HG02678 (cell line): ENCODE results near the gene MDGA2.
A peak's percentile ranks its signal among the peaks of the same experiment; 100 is the strongest.

ENCODE experiments used
- ATAC-seq: cut with Tn5 transposase; IDR thresholded peaks from one replicate; pipeline ENCODE4 v1.9.1; 2021; ENCODE audit warnings: mild to moderate bottlenecking, moderate library complexity; ENCODE audit not compliant: unreplicated experiment

The MDGA2 gene

DNA sequence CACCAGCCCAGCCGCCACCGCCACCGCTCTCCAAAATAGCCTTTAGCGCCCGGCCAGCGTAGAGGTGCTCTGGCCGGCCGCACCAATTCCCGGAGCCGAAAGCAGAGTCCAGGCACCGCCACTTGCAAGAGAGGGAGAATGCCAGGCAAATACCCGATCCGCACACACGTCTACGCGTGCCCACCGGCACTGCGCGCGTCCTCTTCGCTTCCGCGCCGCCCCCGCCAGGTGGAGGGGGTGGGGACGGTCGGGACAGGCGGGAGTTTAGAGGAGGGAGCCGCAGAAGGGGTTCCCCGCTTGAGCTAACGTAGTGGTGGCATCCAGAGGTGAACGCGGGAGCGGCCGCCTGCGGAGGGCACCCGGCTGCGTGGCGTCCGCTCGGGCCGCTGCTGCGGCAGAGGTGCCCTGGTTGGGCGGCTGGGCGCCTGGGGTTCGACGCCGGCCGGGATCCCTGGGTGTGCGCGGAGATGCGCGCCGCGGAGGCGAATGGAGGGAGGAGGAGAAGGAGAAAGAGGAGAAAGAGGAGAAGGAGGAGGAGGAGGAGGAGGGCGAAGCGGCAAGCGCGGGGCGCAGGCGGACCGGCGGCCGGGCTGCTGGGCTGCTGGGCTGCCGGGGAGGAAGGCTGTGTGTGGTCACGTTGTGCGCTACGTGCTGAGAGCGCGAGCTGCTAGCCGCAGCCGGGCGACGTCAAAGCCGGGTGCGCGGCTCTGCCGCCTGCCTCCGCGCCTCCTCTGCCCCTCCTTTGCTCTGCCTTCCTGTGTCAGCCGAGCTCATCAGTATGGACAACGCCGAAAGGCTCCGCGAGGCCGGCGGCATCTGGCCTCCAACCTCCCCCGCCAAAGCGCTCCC is at the start of gene MDGA2:
Gene MDGA2, minus strand, starts transcription at position 140 of the 849 bp plus-strand sequence.
- ATAC-seq: peak; percentile 41

DNA sequence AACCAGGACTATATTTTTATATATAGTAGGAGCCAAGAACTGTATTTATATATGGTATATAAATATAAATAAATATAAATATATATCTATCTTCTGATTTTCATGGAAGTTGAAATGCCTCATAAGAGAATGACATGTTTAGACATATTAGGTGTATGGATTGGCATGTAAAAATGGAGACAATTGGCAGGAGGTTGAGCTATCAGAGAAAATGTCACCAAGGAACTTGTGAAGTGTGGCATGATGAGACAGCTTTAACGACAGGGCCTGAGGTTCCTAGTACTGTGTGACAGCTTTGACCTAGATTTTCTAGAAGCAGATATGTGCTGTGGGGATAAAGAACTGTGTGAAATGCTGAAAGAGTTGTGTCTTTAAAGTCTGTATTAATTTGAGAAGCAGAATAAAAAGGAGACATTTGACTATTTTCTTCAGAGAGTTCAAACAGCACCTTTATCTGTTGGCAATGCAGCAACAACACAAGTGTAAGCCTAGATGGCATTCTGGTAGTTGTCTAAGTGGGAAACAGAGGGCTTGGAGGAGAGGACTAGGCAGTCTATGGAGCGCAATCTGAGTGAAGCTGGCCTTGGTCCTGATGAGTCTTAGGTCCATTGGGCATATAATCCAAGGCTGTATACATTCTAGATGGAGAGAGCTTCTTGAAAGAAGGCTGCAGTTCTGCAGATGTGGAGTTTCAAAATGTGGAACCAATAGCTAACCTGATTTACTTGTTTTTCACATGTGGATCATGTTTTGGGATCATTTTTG is 47.7 kb upstream of the MDGA2 start:
- ATAC-seq: no peak

DNA sequence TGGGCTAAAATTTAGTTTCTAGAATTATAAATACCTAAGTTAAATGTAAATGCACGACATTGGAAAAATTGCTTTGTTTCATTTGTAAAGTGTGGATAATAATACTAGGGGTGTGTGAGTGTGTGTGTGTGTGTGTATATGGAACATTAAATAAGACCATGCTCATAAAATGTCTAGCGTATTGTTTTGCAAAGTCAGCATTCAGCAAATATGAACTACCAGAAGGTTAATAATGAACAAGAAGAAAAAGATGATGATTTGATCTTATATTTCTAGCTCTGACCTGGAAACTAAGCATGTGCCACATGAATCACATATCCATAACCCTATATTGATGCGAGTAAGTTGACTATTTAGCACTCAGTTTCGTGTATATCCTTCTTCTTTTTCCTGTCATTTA is 44.9 kb upstream of the MDGA2 start:
- no peak for ATAC-seq

DNA sequence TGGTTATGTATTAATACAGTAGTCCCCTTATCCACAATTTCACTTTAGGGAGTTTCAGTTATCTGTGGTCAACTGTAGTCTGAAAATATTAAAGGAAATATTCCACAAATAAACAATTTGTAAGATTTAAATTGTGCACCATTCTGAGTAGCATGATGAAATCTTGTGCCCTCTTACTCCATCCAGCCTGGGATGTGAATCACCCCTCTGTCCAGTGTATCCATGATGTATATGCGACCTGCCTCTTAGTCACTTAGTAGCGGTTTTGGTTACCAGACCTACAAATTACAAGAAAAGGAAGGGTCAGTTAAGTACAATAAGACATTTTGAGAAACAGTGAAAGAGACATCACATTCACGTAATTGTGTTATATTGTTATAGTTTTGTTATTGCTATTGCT is 39.9 kb upstream of the MDGA2 start:
- no peak for ATAC-seq

DNA sequence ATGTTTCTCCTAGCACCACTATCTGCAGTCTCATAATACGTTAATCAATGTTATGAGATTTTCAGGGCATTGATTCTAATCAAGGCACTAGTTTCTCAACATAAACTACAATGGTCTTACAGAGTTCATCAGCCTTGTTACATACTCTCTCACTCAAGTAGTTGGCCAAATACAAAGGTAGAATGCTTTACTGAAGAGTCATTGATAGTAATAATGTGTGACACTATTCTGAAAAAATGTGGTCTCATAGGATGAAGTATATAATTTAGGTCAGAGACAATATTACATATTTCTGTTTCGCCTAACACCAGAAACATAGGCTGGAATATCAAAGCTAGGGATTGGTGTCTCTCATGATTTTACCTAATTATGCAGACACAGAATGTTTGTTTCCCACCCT is 35.2 kb upstream of the MDGA2 start:
- no peak for ATAC-seq

DNA sequence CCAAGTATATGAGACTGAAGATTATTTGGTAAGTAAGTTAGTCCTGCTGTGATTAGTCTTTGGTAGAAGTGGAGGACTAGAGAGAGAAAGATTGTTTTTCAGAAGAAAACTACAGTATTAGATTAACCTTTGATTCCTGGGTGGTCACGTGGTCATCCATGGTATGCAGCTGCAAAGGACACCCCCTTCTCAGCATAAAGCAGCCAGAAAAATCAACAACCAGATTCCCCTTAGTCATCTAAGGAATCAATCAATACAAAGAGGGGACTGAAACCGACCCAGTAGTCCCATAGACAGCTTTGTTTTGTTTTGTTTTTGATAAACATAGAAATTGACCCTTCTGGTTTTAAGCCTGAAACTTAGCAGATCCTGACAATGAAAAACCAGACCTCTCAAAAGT is 30.3 kb upstream of the MDGA2 start:
- ATAC-seq: no peak

DNA sequence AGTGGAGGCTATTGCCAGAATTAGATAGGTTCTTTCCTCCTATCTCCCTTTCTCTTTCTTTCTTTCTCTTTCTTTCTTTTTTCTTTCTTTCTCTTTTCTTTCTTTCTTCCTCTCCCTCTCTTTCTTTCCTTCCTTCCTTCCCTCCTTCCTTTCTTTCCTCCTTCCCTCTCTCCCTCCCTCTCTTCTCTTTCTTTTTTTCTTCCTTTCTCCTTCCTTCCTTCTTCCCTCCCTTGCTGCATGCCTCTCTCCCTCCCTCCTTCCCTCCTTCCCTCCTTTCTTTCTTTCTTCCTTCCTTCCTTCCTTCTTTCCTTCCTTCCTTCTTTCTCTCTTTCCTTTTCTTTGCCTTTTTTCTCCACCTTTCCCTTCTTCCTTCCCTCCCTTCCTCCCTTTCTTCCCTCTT is 16.4 kb upstream of the MDGA2 start:
- ATAC-seq: no peak

DNA sequence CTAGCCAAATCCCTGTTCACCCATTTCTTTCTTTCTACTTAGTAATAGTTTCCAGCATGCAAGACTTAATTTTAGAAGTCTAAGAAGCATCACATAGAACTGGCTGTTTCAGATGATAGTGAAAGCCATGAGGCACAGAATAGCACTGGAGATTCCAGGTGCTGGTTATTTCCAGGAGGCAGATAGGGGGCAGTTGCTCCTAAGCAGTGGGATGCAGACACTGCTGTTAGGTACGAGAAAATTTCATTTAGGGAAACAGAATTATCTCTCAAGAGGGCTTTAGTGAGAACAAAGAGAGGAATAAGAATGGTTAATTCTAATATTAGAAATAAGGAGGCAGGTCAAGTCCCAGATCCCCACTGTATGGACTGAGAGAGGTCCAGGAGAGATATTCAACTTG is 3.6 kb upstream of the MDGA2 start:
- ATAC-seq: no peak

DNA sequence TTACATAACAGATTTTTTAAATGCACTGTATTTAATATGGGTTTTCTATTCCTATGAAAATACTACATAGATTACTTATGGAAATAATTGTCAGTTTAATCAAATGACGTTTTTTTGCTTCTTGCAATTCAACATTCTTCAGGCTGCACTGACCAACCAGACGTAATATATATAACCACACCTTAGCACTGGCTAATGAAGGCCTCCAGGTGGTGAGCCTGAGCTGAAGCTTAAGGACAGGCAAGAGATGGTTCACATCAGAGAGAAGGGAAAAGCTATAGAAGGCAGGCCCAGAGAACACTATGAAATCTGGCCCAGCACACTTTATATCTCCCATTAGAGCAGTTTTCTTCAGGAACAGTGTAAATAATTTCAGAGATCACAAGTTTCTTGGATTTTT is 2.8 kb upstream of the MDGA2 start:
- no peak for ATAC-seq

DNA sequence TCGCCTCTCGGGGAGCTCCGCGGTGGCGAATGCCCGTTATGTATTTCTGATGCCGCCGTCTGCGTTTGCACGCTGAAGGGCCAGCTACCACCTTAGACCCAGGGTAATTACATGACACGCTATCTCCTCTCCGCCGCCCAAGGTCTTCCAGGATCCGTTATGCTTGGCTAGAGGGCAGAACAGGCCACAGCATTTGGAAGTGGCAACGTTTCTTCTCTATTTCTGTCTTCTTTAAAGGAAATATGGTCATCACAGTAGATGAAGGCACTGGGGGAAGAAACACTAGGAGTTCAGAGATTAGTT is 861 bp upstream of the MDGA2 start:
- ATAC-seq: no peak

DNA sequence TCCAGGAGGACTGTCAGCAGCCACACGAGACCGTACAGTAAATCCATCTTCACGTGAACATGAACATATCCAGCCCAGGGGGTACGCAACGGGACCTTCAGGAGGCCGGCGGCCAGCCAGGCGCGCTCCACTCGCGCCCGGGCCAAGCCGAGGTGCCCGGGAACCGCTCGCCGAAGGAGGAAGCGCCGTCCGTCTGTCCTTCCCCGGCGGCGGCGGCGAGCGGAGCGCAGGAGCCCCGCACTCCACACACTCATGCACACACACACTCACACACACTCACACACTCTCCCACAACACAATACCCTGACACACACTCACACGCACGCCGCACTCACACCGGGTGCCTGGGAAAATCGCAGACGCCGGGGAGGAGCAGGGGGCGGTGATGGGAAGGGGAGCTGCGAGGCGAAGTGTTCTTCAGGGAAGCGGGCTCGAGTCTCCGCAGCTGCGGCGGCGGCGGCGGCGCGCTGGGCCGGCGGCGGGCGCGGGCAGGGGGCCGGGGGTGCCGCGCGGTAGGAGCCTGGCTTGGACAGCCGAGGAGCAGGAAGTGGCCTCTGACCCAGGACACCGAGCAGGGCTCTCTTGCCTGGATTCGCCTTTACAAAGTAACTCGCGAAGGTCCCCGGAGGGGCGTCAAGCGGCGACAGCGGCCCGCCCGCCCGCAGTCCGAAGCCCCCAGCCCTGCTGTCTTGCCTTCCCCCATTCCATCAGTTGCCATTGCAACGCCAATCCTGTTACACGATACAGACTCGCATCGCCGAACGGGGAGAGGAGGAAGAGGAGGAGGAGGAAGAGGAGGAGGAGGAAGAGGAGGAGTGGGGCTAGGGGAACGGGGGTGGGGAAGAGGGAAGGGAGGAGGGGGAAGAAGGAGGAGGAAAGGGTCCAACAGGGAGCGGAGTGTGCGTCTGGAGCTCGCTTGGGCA is 601 bp downstream of the MDGA2 start:
- no peak for ATAC-seq

DNA sequence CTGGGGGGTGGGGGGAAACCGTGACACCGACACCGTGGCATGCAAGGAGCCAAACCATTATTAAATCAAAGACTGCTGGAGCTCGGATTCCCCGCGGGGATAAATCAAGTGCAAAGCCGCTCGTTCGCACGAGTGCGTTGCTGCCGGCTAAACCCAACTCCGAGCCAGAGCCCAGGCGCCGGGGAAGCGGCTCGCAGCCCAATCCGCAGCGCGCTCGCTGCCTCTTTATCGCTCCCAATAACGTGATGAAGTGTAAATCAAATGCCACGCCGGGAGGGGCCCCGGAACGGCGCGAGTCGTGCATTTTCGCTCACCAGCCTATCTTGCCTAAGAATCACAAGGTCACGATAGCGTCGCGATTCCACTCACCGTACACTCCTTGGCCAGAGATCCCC is 1.3 kb downstream of the MDGA2 start:
- ATAC-seq: no peak

DNA sequence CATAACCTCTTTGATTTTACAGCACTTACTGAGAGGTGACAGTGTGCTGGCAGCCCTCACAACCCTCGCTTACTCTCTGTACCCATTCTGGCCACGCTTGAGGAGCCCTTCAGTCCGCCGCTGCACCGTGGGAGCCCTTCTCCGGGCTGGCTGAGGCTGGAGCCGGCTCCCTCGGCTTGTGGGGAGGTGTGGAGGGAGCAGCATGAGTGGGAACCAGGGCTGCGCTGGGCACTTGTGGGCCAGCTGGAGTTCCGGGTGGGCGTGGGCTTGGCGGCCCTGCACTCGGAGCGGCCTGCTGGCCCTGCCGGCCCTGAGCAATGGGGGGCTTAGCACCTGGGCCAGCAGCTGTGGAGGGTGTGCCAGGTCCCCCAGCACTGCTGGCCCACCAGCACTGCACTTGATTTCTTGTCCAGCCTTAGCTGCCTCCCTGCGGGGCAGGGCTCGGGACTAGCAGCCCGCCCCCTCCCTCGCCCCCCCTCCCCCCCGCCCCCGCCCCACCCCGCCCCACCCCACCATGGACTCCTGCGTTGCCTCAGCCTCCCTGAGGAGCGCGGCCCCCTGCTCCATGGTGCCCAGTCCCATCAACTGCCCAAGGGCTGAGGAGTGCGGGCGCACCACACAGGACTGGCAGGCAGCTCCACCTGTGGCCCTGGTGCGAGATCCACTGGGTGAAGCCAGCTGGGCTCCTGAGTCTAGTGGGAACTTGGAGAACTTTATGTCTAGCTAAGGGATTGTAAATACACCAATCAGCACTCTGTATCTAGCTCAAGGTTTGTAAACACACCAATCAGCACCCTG is 9.9 kb downstream of the MDGA2 start:
- no peak for ATAC-seq

DNA sequence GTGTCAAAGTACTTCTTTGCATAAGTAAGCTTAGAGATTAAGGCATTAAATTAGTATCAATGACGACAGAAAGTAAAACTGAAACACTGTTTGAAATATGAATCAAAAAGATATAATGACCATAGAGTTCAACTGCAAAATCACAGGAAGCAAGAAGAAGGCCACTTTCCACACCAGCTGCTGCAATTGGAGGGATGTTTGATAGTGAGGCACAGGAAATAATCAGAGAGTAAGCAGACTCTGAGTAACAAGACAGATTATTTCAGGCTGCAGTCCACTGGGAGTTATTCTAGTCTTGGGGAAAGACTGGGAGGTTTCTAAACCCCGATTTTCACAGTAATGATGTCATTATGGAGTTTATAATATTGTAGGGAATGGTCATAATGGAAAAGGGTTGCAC is 12.9 kb downstream of the MDGA2 start:
- ATAC-seq: no peak

DNA sequence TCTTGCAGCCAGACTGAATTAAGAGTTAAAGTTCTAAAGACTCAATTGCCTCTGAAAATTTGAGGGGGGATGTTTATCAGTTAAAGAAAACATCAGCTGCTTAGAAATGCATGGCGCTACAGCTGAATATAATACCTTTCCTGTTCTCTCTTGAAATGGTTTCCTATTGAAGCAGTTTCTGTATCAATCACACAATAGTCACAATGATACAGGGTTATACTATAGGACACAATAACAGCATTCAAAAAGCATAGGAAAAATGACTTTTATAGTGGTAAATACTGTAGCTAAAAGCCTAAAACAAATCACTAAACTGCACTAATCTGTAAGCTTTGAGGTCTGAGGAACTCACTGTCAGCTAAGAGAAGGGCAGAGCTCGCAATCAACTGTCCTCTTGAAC is 15.2 kb downstream of the MDGA2 start:
- no peak for ATAC-seq

DNA sequence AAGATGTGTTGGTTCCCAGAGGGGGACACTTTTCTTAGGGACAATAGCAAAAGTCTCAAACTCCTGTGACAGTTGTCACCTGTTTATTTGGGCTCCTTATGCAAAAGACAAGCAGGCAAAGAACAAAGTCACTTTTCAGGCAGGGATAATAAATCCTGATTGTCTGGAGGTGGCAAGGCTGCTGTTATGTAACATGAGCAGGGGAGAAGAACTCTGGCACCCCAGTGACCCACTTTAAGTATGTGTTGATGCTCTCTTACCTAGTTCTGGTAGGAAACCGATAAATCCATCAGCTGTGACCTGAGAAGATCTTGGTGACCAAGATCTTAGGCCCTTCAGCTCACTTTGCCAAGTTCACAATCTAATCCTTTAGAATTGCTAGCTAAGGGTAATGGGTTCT is 17.4 kb downstream of the MDGA2 start:
- ATAC-seq: no peak

DNA sequence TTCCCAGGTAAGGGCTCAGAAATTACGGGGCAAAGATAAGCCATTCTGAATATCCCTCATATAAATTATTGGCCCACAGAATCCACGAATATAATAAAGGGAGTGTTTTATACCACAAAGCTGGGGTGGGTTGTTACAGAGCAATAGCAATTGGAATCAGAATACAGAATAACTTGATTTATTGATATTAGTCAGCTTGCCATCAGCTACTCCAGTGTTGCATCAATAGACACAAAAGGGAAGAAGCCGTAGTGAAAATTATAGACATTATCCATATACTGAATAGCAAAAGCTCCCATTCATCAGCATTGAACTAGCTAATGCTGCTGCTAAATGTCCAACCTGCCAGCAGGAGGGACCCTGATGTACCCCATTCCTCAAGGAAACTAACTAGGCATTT is 18.3 kb downstream of the MDGA2 start:
- no peak for ATAC-seq

DNA sequence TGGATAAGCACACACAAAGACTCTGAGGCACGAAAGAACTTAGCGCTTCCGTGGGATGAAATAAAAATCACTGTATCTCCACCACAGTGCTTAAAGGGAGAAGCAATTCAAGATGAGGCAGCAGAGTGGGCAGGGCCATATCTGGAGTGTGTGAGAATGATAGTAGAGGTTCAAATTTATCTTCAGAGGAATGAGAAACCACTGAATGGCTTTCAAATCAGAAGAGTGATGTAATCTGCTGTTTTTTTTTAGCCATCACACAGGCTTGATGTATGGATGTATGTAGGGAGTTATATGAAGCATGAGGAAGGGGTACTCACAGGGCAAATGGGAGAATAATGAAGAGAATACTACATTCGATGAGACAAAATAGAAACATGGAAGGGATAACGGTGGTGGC is 24.1 kb downstream of the MDGA2 start:
- no peak for ATAC-seq

DNA sequence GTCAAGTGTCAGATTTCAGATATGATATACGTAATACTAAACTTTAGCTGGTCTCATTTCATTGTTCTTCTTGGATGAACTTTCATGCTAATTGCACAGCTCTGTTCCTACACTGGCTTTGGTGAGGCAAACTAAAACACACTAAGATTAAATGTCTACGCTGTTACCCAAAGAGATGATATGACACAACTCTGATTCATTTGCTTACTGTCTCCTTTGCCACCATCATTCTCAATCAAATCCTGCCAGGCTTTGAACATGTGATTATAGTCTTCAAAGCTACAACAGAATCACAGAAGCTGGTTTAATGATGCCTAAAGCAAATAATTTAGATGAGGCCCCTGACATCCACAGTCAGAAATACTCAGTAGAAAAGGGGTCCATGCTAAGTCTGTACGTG is 37.7 kb downstream of the MDGA2 start:
- no peak for ATAC-seq

DNA sequence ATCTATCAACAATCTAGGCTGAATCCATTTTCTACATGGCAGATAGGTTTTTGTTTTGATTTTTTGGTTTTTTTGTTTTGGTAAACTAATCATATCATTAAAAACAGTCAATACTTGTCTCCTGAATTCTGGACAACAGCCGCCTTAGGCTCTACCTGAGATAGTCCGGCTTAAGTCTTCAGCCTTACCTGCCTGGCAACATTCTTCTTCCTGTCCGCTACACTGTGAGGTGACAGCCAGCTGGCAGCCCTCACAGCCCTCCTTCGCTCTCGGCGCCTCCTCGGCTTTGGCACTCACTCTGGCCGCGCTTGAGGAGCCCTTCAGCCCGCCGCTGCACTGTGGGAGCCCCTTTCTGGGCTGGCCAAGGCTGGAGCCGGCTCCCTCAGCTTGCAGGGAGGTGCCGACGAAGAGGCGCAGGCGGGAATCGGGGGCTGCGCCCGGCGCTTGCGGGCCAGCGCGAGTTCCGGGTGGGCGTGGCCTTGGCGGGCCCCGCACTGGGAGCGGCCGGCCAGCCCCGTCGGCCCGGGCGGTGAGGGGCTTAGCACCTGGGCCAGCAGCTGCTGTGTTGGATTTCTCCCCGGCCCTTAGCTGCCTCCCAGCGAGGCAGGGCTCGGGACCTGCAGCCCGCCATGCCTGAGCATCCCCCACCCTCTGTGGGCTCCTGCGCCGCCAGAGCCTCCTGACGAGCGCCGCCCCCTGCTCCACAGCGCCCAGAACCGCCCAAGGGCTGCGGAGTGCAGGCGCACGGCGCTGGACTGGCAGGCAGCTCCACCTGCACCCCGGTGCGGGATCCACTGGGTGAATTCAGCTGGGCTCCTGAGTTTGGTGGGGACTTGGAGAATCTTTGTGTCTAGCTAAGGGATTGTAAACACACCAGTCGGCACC is 49.0 kb downstream of the MDGA2 start:
- ATAC-seq: no peak
